Astrocyte of the cerebellum (primary cell): ENCODE results near the gene SSH2.

Experiments
- DNase-seq: peaks from one replicate; pipeline ENCODE4 v3.0.0-alpha.2; 2011; ENCODE audit warnings: low read depth
- H3K4me3 ChIP-seq: 2 replicates; pipeline ENCODE4 v1.5.1; 2011; ENCODE audit warnings: mild to moderate bottlenecking, low read depth, low read length, moderate library complexity
- in situ Hi-C: cut with HindIII; loops from 2 replicates; pipeline ENCODE4 v1.10.0; 2017; ENCODE audit warnings: low sequenced_read_pairs
- TF ChIP-seq, protein P1 (sequence below): IDR thresholded peaks from 2 replicates; pipeline ENCODE4 v1.5.1; 2012; ENCODE audit warnings: low read length, low read depth, moderate library complexity, mild to moderate bottlenecking; ENCODE audit errors: missing control alignments

SSH2 gene

DNA sequence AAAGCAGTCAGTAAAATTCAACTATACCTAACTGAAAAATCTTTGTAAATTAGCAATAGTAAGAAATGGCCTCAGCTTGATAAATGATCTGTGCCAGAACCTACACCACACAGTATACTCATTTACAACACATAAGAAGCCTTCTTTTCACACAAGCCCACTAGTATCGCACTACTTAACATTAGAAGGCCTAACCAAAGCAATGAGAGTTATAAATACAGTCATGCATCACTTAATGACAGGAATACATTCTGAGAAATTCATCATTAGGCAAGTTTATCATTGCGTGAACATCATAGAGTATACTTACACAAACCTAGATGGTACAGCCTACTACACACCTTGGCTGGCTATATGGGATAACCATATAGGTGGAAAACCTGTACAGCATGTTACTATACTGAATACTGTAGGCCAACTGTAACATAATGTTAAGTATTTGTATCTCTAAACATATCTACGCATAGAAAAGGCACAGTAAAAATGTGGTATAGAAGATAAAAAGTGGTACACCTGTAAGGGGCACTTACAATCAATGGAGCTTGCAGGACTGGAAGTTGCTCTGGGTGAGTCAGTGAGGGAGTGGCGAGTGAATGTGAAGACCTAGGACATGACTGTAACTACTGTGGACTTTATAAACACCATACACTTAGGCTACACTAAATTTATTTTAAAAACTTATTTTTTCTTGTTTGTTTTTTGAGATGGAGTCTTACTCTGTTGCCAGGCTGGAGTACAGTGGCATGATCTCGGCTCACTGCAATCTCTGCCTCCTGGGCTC lies 180.8 kb downstream of the SSH2 start:
- H3K4me3 ChIP-seq, result no peak overlapping the region
- in situ Hi-C loops, result no loop called here

DNA sequence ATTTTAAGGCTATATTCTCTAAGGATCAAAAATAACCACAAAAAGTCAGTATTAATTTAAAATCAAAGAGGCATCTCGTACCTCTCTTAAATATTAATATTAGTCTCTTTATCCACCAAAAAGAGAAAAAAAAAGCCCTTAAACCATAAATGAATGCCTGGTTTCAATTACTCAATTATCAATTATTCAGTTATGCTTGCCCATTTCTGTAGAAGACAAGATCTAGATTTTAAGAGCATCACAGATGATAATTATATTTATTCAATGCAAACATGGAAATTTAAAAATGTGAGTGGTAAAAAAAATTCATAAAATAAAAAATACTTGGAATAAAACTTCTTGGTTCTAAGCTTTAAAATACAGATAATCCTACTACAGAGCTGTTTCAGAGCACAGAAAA lies 181.6 kb downstream of the SSH2 start:
- no peak for DNase-seq
- no peak overlapping the region for H3K4me3 ChIP-seq
- TF ChIP-seq, protein P1, sequence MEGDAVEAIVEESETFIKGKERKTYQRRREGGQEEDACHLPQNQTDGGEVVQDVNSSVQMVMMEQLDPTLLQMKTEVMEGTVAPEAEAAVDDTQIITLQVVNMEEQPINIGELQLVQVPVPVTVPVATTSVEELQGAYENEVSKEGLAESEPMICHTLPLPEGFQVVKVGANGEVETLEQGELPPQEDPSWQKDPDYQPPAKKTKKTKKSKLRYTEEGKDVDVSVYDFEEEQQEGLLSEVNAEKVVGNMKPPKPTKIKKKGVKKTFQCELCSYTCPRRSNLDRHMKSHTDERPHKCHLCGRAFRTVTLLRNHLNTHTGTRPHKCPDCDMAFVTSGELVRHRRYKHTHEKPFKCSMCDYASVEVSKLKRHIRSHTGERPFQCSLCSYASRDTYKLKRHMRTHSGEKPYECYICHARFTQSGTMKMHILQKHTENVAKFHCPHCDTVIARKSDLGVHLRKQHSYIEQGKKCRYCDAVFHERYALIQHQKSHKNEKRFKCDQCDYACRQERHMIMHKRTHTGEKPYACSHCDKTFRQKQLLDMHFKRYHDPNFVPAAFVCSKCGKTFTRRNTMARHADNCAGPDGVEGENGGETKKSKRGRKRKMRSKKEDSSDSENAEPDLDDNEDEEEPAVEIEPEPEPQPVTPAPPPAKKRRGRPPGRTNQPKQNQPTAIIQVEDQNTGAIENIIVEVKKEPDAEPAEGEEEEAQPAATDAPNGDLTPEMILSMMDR, result no peak
- in situ Hi-C loops, result no loop called here

More for the DNA sequence above, 180.8 kb downstream of the SSH2 start:
- no peak for DNase-seq
- TF ChIP-seq, protein P1, result no peak

DNA sequence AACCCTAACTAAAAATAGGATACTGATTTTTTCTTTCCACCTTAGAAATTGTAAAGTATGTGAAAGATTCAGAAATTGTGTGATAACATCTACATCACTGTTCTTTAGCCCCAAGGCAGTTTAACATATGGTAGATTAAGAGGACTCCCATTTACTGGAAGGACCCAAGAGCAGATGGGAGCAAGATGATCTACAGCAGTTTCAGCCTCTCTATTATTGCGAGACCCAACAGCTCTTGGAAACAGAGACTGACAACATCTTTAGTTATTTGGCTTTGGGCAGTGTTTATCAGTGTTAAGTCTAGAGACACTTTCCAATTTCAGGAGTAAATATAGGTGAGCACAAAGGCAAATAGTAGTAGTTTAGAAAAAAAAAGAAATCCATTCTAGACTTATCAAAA lies 182.4 kb downstream of the SSH2 start:
- in situ Hi-C loops, result no loop called here
- TF ChIP-seq, protein P1, result no peak
- DNase-seq, result no peak
- H3K4me3 ChIP-seq, result no peak overlapping the region

DNA sequence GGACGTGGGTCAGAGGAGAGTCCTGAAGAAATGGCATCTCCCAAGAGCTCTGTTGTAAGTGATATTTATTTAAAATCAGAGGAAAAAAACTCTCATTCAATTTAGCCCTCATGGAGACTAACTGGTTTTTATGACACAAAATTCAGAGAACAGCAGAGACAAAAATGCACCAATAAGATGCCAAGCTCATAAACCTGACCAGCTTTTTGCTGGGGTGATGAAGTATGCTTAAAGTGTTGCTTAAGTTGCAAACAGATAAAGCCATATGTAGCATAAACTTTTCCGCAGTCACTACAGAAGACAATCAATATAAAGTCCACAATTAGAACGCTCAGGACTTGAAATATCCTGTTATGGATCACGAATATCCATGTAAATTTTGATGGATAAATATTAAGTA lies 183.4 kb downstream of the SSH2 start:
- H3K4me3 ChIP-seq, result no peak overlapping the region
- TF ChIP-seq, protein P1, result no peak
- in situ Hi-C loops, result no loop called here
- no peak for DNase-seq

DNA sequence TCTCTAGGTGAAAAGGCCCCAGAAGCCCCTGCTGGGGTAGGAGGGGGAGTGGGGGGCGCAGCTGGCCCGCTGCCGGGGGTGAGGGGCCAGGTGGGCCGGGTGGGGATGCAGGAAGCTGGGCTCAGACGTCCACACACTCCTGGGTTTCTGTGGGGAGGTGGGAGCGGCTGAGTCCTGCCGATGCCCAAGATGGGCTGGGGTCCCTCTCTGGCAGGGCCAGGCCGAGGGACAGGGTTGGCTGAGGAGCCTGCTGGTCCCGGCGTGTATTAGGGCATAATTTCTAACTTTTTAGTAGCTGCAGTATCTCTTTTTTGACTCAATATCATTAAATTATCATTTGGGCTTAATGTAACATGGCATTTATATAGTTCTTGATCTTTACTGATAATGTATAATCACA lies 185.9 kb downstream of the SSH2 start:
- no peak for DNase-seq
- in situ Hi-C loops, result no loop called here
- TF ChIP-seq, protein P1, result no peak
- no peak overlapping the region for H3K4me3 ChIP-seq

DNA sequence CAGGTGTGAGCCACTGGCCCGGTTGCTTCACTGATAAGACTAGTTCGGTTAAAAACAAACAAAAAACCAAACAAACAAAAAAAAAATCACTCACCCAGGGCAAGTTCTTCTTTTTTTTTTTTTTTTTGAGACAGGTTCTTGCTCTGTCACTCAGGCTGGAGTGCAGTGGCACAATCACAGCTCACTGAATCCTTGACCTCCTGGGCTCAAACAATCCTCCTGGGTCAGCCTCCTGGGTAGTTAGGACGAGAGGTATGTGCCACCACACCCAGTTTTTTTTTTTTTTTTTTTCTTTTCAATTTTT lies 187.9 kb downstream of the SSH2 start:
- in situ Hi-C loops, result no loop called here
- DNase-seq, result no peak
- no peak overlapping the region for H3K4me3 ChIP-seq
- TF ChIP-seq, protein P1, result no peak
